ENCODE results near the gene HLX.

Gene HLX

DNA sequence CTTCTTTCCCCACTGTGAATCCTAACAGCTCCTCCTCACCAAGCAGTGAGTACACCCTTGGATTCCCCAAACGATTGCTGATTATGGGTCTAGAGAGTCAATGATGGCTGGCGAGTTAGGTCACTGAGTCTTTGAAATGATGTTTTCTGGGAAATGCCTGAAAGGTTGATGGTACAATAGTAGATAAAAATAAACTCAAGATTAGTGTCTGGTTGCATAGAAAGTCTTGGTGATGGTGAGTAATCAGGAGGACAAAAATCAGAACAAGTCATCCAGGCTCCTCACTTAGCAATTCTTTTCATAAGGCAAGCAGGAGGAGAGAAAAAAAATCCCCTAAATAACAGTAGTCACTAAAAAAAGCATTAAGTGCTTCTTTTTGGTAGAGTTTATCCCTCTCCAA is 22.6 kb downstream of the HLX start:
- ATAC-seq: no peak
- TF ChIP-seq ZNF8 (CRISPR knock-in tag; IDR thresholded peaks at IDR 0.05) (no peak), ARNTL (CRISPR knock-in tag; IDR thresholded peaks at IDR 0.05; ENCODE audit: borderline replicate concordance, low read depth) (no peak), OSR1 (CRISPR knock-in tag; IDR thresholded peaks at IDR 0.05) (no peak), ZNF70 (CRISPR knock-in tag; IDR thresholded peaks at IDR 0.05) (no peak), PPARA (CRISPR knock-in tag; IDR thresholded peaks at IDR 0.05; ENCODE audit: borderline replicate concordance) (no peak), ISL1 (CRISPR knock-in tag; IDR thresholded peaks at IDR 0.05) (no peak), SNAI2 (CRISPR knock-in tag; IDR thresholded peaks at IDR 0.05) (no peak), ZC3H10 (CRISPR knock-in tag; IDR thresholded peaks at IDR 0.05) (no peak), GLIS3 (CRISPR knock-in tag; IDR thresholded peaks at IDR 0.05) (no peak), ZFP3 (CRISPR knock-in tag; IDR thresholded peaks at IDR 0.05) (no peak), TCF4 (CRISPR knock-in tag; IDR thresholded peaks at IDR 0.05; ENCODE audit: borderline replicate concordance) (no peak), ZFP30 (CRISPR knock-in tag; IDR thresholded peaks at IDR 0.05) (no peak), ESRRG (CRISPR knock-in tag; IDR thresholded peaks at IDR 0.05) (no peak), ZNF565 (CRISPR knock-in tag; conservative IDR thresholded peaks at IDR 0.05; ENCODE audit: low read depth) (no peak), BACH2 (CRISPR knock-in tag; IDR thresholded peaks at IDR 0.05; ENCODE audit: borderline replicate concordance) (no peak), RARB (CRISPR knock-in tag; IDR thresholded peaks at IDR 0.05) (no peak)
- TF ChIP-seq, protein P1, sequence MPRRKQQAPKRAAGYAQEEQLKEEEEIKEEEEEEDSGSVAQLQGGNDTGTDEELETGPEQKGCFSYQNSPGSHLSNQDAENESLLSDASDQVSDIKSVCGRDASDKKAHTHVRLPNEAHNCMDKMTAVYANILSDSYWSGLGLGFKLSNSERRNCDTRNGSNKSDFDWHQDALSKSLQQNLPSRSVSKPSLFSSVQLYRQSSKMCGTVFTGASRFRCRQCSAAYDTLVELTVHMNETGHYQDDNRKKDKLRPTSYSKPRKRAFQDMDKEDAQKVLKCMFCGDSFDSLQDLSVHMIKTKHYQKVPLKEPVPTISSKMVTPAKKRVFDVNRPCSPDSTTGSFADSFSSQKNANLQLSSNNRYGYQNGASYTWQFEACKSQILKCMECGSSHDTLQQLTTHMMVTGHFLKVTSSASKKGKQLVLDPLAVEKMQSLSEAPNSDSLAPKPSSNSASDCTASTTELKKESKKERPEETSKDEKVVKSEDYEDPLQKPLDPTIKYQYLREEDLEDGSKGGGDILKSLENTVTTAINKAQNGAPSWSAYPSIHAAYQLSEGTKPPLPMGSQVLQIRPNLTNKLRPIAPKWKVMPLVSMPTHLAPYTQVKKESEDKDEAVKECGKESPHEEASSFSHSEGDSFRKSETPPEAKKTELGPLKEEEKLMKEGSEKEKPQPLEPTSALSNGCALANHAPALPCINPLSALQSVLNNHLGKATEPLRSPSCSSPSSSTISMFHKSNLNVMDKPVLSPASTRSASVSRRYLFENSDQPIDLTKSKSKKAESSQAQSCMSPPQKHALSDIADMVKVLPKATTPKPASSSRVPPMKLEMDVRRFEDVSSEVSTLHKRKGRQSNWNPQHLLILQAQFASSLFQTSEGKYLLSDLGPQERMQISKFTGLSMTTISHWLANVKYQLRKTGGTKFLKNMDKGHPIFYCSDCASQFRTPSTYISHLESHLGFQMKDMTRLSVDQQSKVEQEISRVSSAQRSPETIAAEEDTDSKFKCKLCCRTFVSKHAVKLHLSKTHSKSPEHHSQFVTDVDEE (CRISPR knock-in tag; IDR thresholded peaks at IDR 0.05): no peak
- TF ChIP-seq, protein P2, sequence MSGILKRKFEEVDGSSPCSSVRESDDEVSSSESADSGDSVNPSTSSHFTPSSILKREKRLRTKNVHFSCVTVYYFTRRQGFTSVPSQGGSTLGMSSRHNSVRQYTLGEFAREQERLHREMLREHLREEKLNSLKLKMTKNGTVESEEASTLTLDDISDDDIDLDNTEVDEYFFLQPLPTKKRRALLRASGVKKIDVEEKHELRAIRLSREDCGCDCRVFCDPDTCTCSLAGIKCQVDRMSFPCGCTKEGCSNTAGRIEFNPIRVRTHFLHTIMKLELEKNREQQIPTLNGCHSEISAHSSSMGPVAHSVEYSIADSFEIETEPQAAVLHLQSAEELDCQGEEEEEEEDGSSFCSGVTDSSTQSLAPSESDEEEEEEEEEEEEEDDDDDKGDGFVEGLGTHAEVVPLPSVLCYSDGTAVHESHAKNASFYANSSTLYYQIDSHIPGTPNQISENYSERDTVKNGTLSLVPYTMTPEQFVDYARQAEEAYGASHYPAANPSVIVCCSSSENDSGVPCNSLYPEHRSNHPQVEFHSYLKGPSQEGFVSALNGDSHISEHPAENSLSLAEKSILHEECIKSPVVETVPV (CRISPR knock-in tag; IDR thresholded peaks at IDR 0.05): no peak
- TF ChIP-seq, protein P3, sequence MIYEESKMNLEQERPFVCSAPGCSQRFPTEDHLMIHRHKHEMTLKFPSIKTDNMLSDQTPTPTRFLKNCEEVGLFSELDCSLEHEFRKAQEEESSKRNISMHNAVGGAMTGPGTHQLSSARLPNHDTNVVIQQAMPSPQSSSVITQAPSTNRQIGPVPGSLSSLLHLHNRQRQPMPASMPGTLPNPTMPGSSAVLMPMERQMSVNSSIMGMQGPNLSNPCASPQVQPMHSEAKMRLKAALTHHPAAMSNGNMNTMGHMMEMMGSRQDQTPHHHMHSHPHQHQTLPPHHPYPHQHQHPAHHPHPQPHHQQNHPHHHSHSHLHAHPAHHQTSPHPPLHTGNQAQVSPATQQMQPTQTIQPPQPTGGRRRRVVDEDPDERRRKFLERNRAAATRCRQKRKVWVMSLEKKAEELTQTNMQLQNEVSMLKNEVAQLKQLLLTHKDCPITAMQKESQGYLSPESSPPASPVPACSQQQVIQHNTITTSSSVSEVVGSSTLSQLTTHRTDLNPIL (CRISPR knock-in tag; IDR thresholded peaks at IDR 0.05; ENCODE audit: low read depth): no peak
- TF ChIP-seq, protein P4, sequence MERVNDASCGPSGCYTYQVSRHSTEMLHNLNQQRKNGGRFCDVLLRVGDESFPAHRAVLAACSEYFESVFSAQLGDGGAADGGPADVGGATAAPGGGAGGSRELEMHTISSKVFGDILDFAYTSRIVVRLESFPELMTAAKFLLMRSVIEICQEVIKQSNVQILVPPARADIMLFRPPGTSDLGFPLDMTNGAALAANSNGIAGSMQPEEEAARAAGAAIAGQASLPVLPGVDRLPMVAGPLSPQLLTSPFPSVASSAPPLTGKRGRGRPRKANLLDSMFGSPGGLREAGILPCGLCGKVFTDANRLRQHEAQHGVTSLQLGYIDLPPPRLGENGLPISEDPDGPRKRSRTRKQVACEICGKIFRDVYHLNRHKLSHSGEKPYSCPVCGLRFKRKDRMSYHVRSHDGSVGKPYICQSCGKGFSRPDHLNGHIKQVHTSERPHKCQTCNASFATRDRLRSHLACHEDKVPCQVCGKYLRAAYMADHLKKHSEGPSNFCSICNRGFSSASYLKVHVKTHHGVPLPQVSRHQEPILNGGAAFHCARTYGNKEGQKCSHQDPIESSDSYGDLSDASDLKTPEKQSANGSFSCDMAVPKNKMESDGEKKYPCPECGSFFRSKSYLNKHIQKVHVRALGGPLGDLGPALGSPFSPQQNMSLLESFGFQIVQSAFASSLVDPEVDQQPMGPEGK (CRISPR knock-in tag; IDR thresholded peaks at IDR 0.05; ENCODE audit: borderline replicate concordance): no peak

DNA sequence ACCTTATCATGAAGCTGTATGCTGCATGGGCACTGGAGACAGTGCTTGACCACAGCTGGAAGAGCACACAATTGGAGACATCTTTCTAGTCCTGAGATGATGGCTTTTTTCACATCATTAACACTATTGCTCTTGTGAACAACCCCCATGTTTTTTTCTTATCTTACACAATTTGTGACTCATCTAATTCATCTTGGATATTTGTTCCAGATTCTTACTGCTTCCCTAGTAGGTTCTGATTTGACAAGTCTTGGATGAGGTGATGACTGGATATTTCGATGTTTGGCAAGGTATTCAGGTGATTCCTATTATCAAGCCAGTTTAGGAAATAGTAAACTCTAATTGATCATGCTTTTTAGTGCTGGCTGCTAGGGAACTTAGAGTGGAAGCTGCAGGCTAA is 23.7 kb downstream of the HLX start:
- TF ChIP-seq CSDC2 (CRISPR knock-in tag; IDR thresholded peaks at IDR 0.05): no peak
- TF ChIP-seq ZNF565 (CRISPR knock-in tag; conservative IDR thresholded peaks at IDR 0.05; ENCODE audit: low read depth): no peak
- TF ChIP-seq ZFP3 (CRISPR knock-in tag; IDR thresholded peaks at IDR 0.05): no peak
- TF ChIP-seq, protein P3 (CRISPR knock-in tag; IDR thresholded peaks at IDR 0.05; ENCODE audit: low read depth): no peak
- TF ChIP-seq, protein P4 (CRISPR knock-in tag; IDR thresholded peaks at IDR 0.05; ENCODE audit: borderline replicate concordance): no peak
- no peak for TF ChIP-seq PPARA (CRISPR knock-in tag; IDR thresholded peaks at IDR 0.05; ENCODE audit: borderline replicate concordance)
- TF ChIP-seq, protein P5, sequence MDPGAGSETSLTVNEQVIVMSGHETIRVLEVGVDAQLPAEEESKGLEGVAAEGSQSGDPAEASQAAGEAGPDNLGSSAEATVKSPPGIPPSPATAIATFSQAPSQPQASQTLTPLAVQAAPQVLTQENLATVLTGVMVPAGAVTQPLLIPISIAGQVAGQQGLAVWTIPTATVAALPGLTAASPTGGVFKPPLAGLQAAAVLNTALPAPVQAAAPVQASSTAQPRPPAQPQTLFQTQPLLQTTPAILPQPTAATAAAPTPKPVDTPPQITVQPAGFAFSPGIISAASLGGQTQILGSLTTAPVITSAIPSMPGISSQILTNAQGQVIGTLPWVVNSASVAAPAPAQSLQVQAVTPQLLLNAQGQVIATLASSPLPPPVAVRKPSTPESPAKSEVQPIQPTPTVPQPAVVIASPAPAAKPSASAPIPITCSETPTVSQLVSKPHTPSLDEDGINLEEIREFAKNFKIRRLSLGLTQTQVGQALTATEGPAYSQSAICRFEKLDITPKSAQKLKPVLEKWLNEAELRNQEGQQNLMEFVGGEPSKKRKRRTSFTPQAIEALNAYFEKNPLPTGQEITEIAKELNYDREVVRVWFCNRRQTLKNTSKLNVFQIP (CRISPR knock-in tag; IDR thresholded peaks at IDR 0.05; ENCODE audit: borderline replicate concordance, low read depth): no peak
- no peak for TF ChIP-seq RARB (CRISPR knock-in tag; IDR thresholded peaks at IDR 0.05)
- TF ChIP-seq, protein P1 (CRISPR knock-in tag; IDR thresholded peaks at IDR 0.05): no peak
- no peak for TF ChIP-seq ARNTL (CRISPR knock-in tag; IDR thresholded peaks at IDR 0.05; ENCODE audit: borderline replicate concordance, low read depth)
- TF ChIP-seq ZNF70 (CRISPR knock-in tag; IDR thresholded peaks at IDR 0.05): no peak
- TF ChIP-seq BACH2 (CRISPR knock-in tag; IDR thresholded peaks at IDR 0.05; ENCODE audit: borderline replicate concordance): no peak
- no peak for TF ChIP-seq SNAI2 (CRISPR knock-in tag; IDR thresholded peaks at IDR 0.05)
- no peak for ATAC-seq
